HepG2 (cell line): Measurements from ENCODE around the gene SLC36A1. TPM values are rescaled to one million over a fixed set of nuclear protein-coding genes. Genes with fewer than 3 reads are reported as not detected.

Experiments used
- ATAC-seq: fragments of 200-7000 bp; cut with Tn5 transposase; 3 replicates; pipeline ENCODE4 v1.9.1; 2020; ENCODE audit warnings: mild to moderate bottlenecking, moderate library complexity
- BruUV-seq: library from RNA; stranded (reverse); fragments of 400-500 nt; replicated peaks from 2 replicates; lab custom pipeline; 2021; lab: Mats Ljungman, UMichigan
- CTCF ChIA-PET: fragments of 300-600 bp; formaldehyde crosslinking; extraction: SDS; loops from one replicate; lab custom pipeline; 2021; ENCODE audit warnings: low total read pairs, inconsistent platforms, low intra/inter-chr PET ratio; lab: Yijun Ruan, JAX
- POLR2A ChIA-PET: fragments of 350-600 bp; sonication (Branson Sonifier 250); formaldehyde crosslinking; loops from one replicate; lab custom pipeline; 2020; ENCODE audit warnings: antibody characterized with exemption, inconsistent platforms; lab: Yijun Ruan, JAX
- DNase-seq: peaks from one replicate; pipeline ENCODE4 v3.0.0-alpha.2; 2015; ENCODE audit warnings: low spot score
- FAIRE-seq: peaks from 3 replicates; lab custom pipeline; 2011; peaks lifted over from hg19 to GRCh38; lab: Jason Lieb, UNC
- H2AFZ ChIP-seq: one replicate; pipeline ENCODE4 v1.6.1; 2011; ENCODE audit warnings: low read length, inconsistent platforms
- H3K27ac ChIP-seq: fragments of 300-600 bp; 3 replicates; pipeline ENCODE4 v1.8.0; 2011; ENCODE audit warnings: mixed run types, mild to moderate bottlenecking, mixed read lengths, low read length, inconsistent platforms; ENCODE audit not compliant: insufficient read depth; ENCODE audit errors: extremely low read length
- H3K27me3 ChIP-seq, 2 experiments: fragments of 200-600 bp in 1 of 2; 2 replicates in 1 of 2; 3 replicates in 1 of 2; pipeline versions ENCODE4 v1.6.0 to v1.8.0; 2011; ENCODE audit warnings: low read length in 2 of 2, mild to moderate bottlenecking in 2 of 2, moderate library complexity in 2 of 2, inconsistent platforms in 1 of 2; ENCODE audit not compliant: insufficient read depth in 2 of 2, control insufficient read depth in 1 of 2
- H3K36me3 ChIP-seq, 2 experiments: fragments of 200-600 bp in 1 of 2; replicated peaks in 1 of 2; 2 replicates in 1 of 2; 3 replicates in 1 of 2; pipeline versions ENCODE4 v1.5.1 to v1.8.0; 2011; ENCODE audit warnings: low read length in 2 of 2, inconsistent platforms in 1 of 2; ENCODE audit not compliant: insufficient read depth in 2 of 2, control insufficient read depth in 1 of 2
- H3K4me1 ChIP-seq: 2 replicates; pipeline ENCODE4 v1.5.1; 2012; ENCODE audit warnings: low read length, inconsistent platforms; ENCODE audit not compliant: insufficient read depth
- H3K4me2 ChIP-seq: 2 replicates; pipeline ENCODE4 v1.6.0; 2011; ENCODE audit warnings: low read depth, low read length, inconsistent platforms
- H3K4me3 ChIP-seq, 3 experiments: fragments of 200-600 bp in 1 of 3; sonication (generic), shearing (Covaris generic) in 1 of 3; replicated peaks in 1 of 3; 2 replicates each; pipeline ENCODE4 v1.5.1; 2011 to 2016; ENCODE audit warnings: low read length in 3 of 3, inconsistent platforms in 2 of 3, low read depth in 2 of 3, mild to moderate bottlenecking in 2 of 3, control low read depth in 1 of 3, mixed read lengths in 1 of 3; ENCODE audit not compliant: insufficient read depth in 1 of 3
- H3K79me2 ChIP-seq: one replicate; pipeline ENCODE4 v1.6.1; 2011; ENCODE audit warnings: low read length, inconsistent platforms; ENCODE audit not compliant: insufficient read depth
- H3K9ac ChIP-seq: 2 replicates; pipeline ENCODE4 v1.6.0; 2011; ENCODE audit warnings: mild to moderate bottlenecking, low read depth, low read length, inconsistent platforms; ENCODE audit not compliant: insufficient read depth
- H3K9me3 ChIP-seq: 2 replicates; pipeline ENCODE4 v1.5.1; 2012; ENCODE audit warnings: mild to moderate bottlenecking, low read length
- H4K20me1 ChIP-seq: 2 replicates; pipeline ENCODE4 v1.6.0; 2011; ENCODE audit warnings: inconsistent platforms, mild to moderate bottlenecking, low read length, moderate library complexity; ENCODE audit not compliant: insufficient read depth
- BCL6 ChIP-seq: IDR thresholded peaks from 2 replicates; pipeline ENCODE4 v1.6.1; 2016; ENCODE audit warnings: missing genetic modification reagents, missing compliant biosample characterization
- CC2D1A ChIP-seq: sonication (generic); formaldehyde crosslinking; IDR thresholded peaks from 2 replicates; pipeline ENCODE4 v1.8.1; 2023; ENCODE audit warnings: mild to moderate bottlenecking, missing genetic modification reagents
- MAFK ChIP-seq, 2 experiments: IDR thresholded peaks in 1 of 2; conservative IDR thresholded peaks in 1 of 2; 2 replicates each; pipeline ENCODE4 v1.6.1; 2011; ENCODE audit warnings: improper control_type of control experiment in 2 of 2, low read length in 2 of 2
- MBNL3 ChIP-seq: fragments of 250-450 bp; sonication (Bioruptor Pico); conservative IDR thresholded peaks from 2 replicates; pipeline ENCODE4 v1.8.0; 2022; ENCODE audit warnings: mild to moderate bottlenecking, inconsistent platforms
- MEF2D ChIP-seq: sonication (generic); formaldehyde crosslinking; IDR thresholded peaks from 2 replicates; pipeline ENCODE4 v1.5.1; 2020; ENCODE audit warnings: mild to moderate bottlenecking, missing genetic modification reagents
- ZNF33A ChIP-seq: sonication (generic); formaldehyde crosslinking; IDR thresholded peaks from 2 replicates; pipeline ENCODE4 v1.5.1; 2020; ENCODE audit warnings: missing genetic modification reagents, mild to moderate bottlenecking, moderate library complexity, borderline replicate concordance
- ZNF547 ChIP-seq: sonication (generic); formaldehyde crosslinking; IDR thresholded peaks from 2 replicates; pipeline ENCODE4 v1.5.1; 2020; ENCODE audit warnings: mild to moderate bottlenecking, missing genetic modification reagents
- WGBS: methylation state at CpG from one replicate; pipeline ENCODE4 v1.1.6; 2017; ENCODE audit warnings: low lambda C conversion rate; 5-methylcytosine and 5-hydroxymethylcytosine counted together
- in situ Hi-C: cut with HindIII; loops from 2 replicates; pipeline ENCODE4 v1.10.0; 2017; ENCODE audit warnings: low pct_unique_long_range_greater_than_20kb; ENCODE audit not compliant: extremely low pct_ligation_motif_present
- intact Hi-C: fragments of 100-400 bp; cut with micrococcal nuclease; formaldehyde crosslinking; loops from one replicate; pipeline ENCODE4 v1.10.0; 2022; ENCODE audit not compliant: unreplicated experiment
- polyA plus RNA-seq, 8 experiments: library from polyadenylated mRNA; depleted of rRNA in 3 of 8; stranded (reverse) in 7 of 8; unstranded in 1 of 8; fragments of >200 nt; fragmentation: Illumina TruSeq in 4 of 8; extraction: Trizol in 4 of 8; gene quantifications; 2 replicates each; pipeline versions ENCODE4 v1.2.1 to v1.2.3, GENCODE V29; 2011 to 2016; ENCODE audit warnings: low read depth in 4 of 8, missing spikeins in 1 of 8, mixed read lengths in 1 of 8; ENCODE audit not compliant: insufficient read depth in 1 of 8
- total RNA-seq, 5 experiments: library from RNA; depleted of rRNA; stranded (reverse); fragments of >200 nt; fragmentation: Illumina TruSeq; extraction: Trizol; gene quantifications; 2 replicates each; pipeline ENCODE4 v1.2.3, GENCODE V29; 2016; ENCODE audit warnings: low read depth in 1 of 5
- TF ChIP-seq, protein P1 (sequence below): IDR thresholded peaks from 2 replicates; pipeline ENCODE4 v1.6.1; 2016
- TF ChIP-seq, protein P2 (sequence below): sonication (generic); formaldehyde crosslinking; IDR thresholded peaks from 2 replicates; pipeline ENCODE4 v1.5.0; 2020; ENCODE audit warnings: missing genetic modification reagents

Gene SLC36A1
- total and polyA plus RNA-seq, 2 of the 13 experiments (the other 11 are each of a cell fraction or from before 2014, with no cell fraction given) = 8.0 to 8.9 TPM

DNA sequence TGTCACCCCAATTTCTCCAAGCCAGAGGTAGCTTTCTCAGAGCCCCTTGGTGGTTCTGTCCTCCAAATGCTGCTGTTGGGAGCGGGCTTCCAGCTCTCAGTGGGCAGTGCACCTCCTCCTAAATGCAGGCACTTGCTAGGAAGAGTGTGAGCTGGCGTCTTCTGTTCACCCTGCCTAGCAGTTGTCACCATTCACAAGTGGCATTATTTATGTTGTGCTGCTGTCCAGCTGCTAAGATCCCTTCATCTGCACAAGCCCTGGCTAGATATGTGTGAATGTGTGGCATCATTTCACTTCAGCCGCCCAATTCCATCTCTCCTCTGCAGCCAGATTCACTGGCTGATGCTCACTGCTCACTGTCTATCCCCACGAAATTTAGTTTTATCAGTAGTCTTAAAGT, 43.7 kb downstream of the SLC36A1 start (continued):
- TF ChIP-seq BCL6 = no peak
- TF ChIP-seq, protein P1, sequence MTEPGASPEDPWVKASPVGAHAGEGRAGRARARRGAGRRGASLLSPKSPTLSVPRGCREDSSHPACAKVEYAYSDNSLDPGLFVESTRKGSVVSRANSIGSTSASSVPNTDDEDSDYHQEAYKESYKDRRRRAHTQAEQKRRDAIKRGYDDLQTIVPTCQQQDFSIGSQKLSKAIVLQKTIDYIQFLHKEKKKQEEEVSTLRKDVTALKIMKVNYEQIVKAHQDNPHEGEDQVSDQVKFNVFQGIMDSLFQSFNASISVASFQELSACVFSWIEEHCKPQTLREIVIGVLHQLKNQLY (CRISPR knock-in tag) = no peak

DNA sequence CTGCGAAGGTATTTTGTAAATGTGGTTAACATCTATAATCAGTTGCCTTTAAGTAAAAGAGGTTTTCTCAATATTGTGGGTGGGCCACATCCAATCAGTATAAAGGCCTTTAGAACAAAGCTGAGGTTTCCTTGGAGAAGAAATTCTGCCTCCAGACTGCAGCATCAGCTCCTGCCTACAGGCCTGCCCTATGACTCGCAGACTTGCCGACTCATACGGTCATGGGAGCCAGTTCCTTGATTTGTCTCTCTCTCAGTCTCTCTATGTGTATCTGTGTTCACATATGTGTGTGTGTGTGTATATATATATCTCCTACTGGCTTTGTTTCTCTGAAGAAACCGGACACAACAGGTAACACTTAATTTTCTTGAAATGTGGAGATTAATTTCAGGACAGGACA, 45.3 kb downstream of the SLC36A1 start:
- no peak for ATAC-seq
- WGBS = 95% methylated on average over 5 of the region's 5 CpGs
- H3K79me2 ChIP-seq = no peaks in the 10 kb centered on the region
- no peaks in the 10 kb centered on the region for H4K20me1 ChIP-seq
- no peak for DNase-seq
- TF ChIP-seq ZNF33A (CRISPR knock-in tag) = no peak
- TF ChIP-seq CC2D1A = no peak
- TF ChIP-seq MBNL3 (CRISPR knock-in tag) = no peak
- TF ChIP-seq, protein P2, sequence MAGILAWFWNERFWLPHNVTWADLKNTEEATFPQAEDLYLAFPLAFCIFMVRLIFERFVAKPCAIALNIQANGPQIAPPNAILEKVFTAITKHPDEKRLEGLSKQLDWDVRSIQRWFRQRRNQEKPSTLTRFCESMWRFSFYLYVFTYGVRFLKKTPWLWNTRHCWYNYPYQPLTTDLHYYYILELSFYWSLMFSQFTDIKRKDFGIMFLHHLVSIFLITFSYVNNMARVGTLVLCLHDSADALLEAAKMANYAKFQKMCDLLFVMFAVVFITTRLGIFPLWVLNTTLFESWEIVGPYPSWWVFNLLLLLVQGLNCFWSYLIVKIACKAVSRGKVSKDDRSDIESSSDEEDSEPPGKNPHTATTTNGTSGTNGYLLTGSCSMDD = no peak
- H3K9me3 ChIP-seq = no peaks in the 10 kb centered on the region
- H3K9ac ChIP-seq = no peak overlapping the region
- no peak overlapping the region for H3K4me3 ChIP-seq
- peaks cover 7 to 8% of the 10 kb centered on the region in 2 experiments; a peak in 3 of 5 replicates for H3K36me3 ChIP-seq
- H3K4me1 ChIP-seq = no peaks in the 10 kb centered on the region
- no peaks in the 10 kb centered on the region for H3K27me3 ChIP-seq
- H3K4me2 ChIP-seq = no peak overlapping the region
- BruUV-seq = no TSS peak
- in situ Hi-C loops (no loop called here), intact Hi-C loops (no loop called here)
- POLR2A ChIA-PET = no interaction called here
- CTCF ChIA-PET = no interaction called here
- no peak for FAIRE-seq
- no peak overlapping the region for H2AFZ ChIP-seq
- H3K27ac ChIP-seq = no peak overlapping the region

DNA sequence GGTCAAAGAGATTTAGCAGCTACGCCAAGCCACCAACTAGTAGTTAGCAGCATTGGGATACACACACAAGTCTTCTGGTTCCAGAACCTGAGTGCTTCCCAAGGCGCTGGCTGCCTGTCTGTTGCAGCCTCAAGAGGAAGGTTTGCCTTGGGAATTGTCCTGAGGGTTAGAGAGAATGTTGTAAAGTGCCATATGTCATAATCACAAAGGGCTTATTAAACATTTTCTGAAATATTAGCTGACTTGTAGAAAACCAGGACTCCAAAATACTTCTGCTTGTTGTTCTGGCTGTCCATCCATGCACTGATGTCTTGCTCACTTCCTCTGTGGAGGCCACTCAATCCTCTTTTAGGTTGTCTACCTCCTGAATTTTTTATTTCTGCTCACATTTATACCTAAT, 46.3 kb downstream of the SLC36A1 start:
- no peak overlapping the region for H2AFZ ChIP-seq
- no peak overlapping the region for H3K4me2 ChIP-seq
- ATAC-seq (no peak), DNase-seq (no peak), FAIRE-seq (no peak)
- BruUV-seq = no TSS peak
- ChIA-PET CTCF (no interaction called here), POLR2A (no interaction called here)
- H3K9me3 ChIP-seq = no peaks in the 10 kb centered on the region
- H4K20me1 ChIP-seq = no peaks in the 10 kb centered on the region
- TF ChIP-seq MAFK (conservative IDR thresholded peaks at IDR 0.05 in 1 of 2, IDR thresholded peaks at IDR 0.05 in 1 of 2; ENCODE audit: low read length in 2 of 2) (0 out of 4 replicates have a peak, but pooled peaks of 1 of the 2 experiments have one; percentile 26), MEF2D (CRISPR knock-in tag) (no peak), ZNF547 (CRISPR knock-in tag) (no peak)
- no peak overlapping the region for H3K9ac ChIP-seq
- no peaks in the 10 kb centered on the region for H3K4me1 ChIP-seq
- in situ Hi-C loops = no loop called here
- intact Hi-C loops = no loop called here
- no peak overlapping the region for H3K4me3 ChIP-seq
- no peak overlapping the region for H3K27ac ChIP-seq
- WGBS = 90% methylated on average over 2 of the region's 2 CpGs
- H3K27me3 ChIP-seq = no peaks in the 10 kb centered on the region
- no peaks in the 10 kb centered on the region for H3K79me2 ChIP-seq
- peaks cover under 1 to 2% of the 10 kb centered on the region in 2 experiments; a peak in 1 of 5 replicates for H3K36me3 ChIP-seq
